GM18507 (cell line): ENCODE measurements around the gene SMYD2.

Experiments used
- DNase-seq: peaks from one replicate; pipeline ENCODE4 v3.0.0; 2011; ENCODE audit warnings: low read depth; ENCODE audit not compliant: insufficient read length; ENCODE audit errors: extremely low spot score
- FAIRE-seq: peaks from 2 replicates; lab custom pipeline; 2011; peaks lifted over from hg19 to GRCh38; lab: Jason Lieb, UNC

SMYD2 gene

DNA sequence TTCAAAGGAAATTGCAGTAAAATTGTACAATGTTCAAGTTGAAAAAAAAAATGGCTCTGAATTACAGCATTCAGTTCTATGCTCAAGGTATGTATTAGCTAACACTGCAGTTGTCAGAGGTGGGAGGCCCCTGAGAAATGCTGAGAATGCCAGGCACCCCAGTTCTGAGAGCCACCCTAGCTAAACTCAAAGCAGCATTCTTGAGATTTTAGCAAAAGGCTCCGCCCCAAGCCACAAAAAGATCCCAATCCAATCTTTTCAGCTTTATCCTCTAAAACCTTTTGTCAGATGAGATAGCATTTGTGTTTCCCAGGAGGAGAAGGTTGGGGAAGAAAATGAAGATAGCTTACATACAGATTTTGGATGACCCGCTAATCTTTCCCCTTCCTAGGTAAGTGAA, 68.8 kb downstream of the SMYD2 start:
- no peak for FAIRE-seq
- DNase-seq = no peak

DNA sequence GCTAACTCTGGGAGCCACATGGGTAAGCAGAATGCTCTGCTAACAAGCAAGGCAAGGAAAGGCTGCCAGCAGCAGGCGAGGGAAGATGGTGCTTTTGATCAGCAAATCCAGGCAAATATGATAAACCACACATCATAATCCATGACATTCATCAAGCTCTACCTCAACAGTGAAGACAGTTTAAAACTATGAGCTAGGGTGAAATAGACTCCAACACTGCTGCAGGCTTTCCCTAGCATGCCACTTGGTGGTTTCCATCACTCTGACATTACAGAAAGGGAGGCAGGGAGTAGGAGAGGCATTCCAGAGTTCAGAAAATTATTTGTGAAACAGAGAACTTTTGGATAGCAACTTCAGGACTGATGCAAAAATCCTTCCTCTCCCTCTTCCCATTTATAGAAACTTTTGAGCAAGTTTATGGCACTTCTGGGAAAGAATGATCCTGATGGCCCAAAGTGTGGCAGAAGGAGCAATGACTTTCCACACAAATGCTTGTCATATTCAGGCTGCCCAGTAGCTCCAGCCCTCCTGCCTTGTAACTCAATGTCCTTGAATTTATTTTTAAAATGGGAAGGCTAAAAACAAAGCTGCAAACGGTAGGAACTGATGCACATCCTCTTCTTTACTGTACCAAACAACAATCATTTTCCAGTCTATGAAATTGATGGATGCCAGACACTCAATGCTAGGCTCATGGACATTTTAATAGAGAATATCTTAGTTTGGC, 70.8 kb downstream of the SMYD2 start:
- FAIRE-seq = no peak
- no peak for DNase-seq

DNA sequence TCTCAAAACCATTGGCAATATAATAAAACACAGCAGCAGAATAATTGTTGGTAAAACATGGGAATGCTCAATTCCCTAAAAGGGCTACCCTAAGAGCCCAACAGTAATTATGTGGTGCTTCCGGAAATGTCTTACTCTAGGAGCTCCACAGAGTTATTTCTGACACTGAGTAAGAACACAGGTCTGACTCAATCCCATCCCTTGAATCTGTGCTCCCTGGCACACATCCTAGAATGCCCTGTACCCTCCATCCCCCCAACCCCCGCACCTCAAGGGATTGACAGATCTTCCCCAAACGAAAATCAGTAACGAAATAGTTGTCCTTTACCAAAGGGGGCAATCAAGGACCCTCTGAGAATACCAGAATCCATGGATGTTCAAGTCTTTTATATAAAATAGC, 71.9 kb downstream of the SMYD2 start:
- DNase-seq (no peak), FAIRE-seq (no peak)

- FAIRE-seq (no peak), DNase-seq (no peak)
Observed at GRCh38 chr1:214354440-214355148, 73.6 kb downstream of the SMYD2 start.

GRCh38 chr1:214360116-214360515, 79.2 kb downstream of the SMYD2 start:
- no peak for FAIRE-seq
- no peak for DNase-seq

DNA sequence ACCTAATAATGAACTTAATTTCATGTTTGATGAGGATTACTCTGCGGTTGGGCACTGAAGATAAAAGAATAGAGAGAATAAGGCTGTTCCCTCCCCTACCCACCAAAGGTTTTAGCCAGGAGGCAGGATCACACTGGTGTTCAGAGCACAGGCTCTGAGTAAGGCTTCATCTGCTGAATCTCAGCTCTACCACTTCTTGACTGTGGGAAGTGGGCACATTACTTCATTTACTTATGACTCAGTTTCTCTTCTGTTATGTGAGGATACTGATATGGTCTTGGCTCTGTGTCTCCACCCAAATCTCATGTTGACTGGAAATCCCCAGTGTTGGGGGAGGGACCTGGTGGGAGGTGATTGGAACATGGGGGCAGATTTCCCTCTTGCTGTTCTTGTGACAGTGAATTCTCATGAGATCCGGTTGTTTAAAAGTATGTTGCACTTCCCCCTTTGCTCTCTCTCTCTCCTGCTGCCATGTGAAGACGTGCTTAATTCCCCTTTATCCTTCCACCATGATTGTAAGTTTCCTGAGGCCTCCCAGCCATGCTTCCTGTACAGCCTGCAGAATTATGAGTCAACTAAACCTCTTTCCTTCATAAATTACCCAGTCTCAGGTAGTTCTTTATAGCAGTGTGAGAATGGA, 79.7 kb downstream of the SMYD2 start:
- DNase-seq (no peak), FAIRE-seq (no peak)

GRCh38 chr1:214361636-214362035, 80.7 kb downstream of the SMYD2 start:
- DNase-seq = no peak
- FAIRE-seq = no peak

DNA sequence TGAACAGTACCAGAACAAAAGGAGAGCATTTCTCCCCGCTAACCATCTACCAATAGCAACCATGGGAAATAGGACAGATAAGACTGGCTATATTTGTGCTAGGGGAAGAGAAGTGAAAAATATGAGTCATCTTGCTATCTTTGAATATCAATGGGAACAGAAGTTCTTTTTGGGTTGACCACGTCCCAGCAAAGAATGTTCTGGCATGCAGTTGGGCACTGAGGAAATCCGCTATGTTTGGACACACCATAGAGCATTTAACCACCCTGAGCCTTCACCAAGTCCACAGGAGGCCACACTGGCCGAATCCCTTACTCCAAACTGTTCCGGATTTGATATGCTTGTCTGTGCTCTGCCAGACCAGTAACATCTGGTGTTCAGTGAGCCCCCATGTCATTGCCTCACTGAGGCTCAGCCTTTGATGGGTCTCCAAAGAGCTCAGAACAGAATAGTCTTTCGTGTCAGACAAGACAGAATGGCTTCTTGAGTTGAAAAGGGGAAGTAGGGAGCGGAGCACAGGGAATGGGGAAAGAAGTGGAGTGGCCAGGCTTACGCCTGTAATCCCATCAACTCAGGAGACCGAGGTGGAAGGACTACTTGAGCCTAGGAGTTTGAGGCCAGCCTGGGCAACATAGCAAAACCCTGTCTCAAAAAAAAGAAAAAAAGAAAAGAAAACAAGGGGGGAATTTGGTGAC, 81.4 kb downstream of the SMYD2 start:
- FAIRE-seq (no peak), DNase-seq (no peak)

- no peak for FAIRE-seq
- no peak for DNase-seq
Observed at GRCh38 chr1:214363386-214363785, 82.4 kb downstream of the SMYD2 start.

DNA sequence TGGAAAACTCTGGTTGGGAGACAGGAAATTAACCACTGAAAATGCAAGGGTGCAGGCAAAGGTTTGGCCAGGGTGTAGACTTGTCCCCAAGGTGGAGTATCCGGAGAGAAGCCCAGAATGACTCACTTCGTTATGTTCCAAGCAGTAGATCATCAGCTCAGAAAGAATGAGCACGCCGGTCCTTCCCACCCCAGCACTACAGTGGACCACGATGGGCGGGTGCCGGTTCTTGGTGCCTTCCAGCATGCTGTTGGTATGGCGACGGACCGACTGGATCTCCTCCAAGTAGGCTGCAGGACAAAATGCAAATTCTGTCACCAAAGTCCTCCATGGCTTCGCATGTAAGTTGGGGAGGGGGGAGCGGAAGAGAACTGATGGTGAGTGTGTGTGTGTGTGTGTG, 83.4 kb downstream of the SMYD2 start:
- no peak for FAIRE-seq

GRCh38 chr1:214364786-214365295, 83.9 kb downstream of the SMYD2 start:
- DNase-seq (no peak), FAIRE-seq (no peak)

More for the DNA sequence above, 83.4 kb downstream of the SMYD2 start:
- DNase-seq = no peak

DNA sequence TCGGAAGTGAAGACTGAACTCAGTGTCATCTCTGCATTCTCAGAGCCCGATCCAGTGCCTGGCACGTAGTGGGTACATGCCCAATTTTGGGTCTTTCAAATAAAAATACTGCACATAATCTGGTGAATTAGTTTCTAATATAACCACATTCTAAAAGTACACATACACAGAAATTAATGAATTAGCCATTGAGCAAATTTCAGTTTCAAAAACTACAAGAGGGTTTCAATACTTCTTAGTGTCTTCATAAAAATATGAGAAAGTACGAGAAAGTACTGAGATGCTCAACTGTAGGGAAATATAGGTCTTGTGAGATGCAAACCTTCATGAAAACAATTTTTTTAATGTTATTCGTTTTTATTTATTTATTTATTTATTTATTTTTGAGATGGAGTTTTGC, 86.9 kb downstream of the SMYD2 start:
- FAIRE-seq = no peak

DNA sequence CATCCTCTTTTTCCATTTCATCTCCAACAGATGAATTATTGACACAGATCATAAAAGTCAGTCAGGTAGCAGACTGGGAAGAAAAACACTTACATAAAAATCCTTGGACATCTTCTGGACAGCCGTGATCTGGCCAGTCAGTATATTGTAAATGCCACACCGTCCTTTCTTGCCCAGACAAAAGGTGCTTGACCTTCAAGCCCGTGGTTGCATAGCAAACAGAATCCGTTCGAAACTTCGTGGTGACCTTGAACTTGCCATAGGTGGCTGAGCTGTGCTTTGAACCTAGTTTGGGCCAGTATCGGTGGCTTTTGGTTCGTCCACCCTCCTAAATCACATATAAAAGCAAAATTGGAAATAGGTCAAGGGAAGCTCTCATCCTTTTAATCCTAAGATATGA, 88.4 kb downstream of the SMYD2 start:
- no peak for FAIRE-seq
- no peak for DNase-seq

More for the DNA sequence above, 86.9 kb downstream of the SMYD2 start:
- no peak for DNase-seq

- FAIRE-seq (no peak), DNase-seq (no peak)
Observed at GRCh38 chr1:214370615-214371014, 89.7 kb downstream of the SMYD2 start.

- DNase-seq = no peak
- FAIRE-seq = no peak
Observed at GRCh38 chr1:214372092-214372491, 91.1 kb downstream of the SMYD2 start.

GRCh38 chr1:214377485-214377884, 96.5 kb downstream of the SMYD2 start:
- no peak for DNase-seq
- no peak for FAIRE-seq

DNA sequence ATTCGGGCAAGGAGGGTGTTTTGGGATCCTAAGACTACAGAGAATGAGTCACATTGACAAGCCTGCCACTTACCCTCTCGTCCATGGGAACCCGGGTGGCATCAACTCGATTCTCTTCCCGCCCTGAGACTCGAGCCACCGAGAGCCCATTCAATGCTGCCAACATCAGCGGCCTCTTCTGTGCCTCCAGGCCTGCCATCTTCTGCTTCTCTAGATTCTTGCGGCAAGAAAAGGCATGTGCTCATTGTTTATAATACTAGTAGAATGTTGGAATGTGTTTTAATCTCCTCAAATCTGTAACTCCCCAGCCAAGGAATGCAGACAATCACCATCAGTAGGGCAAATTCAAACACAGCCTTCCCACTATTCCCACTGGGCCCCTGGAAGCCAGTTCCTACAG, 96.9 kb downstream of the SMYD2 start:
- DNase-seq = no peak
- FAIRE-seq = no peak

DNA sequence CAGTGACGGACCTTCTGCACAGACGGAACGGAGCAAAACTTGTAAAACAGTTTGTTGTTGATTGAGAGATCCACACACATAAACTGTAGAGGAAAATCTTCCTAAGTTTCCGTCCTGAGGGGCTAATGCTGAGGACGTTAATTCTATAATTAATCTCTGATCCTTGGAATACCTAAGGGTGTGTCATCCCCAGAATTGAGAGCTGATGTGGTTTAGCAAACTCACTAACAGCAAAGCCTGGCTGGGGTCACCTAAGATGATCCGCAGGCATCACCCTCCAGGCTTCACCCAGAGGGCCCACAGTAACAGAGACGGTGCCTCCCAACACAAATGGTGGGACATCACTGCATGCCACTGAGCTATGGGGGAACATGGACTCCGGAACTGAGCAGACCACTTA, 97.5 kb downstream of the SMYD2 start:
- no peak for FAIRE-seq
- no peak for DNase-seq

- FAIRE-seq = no peak
- DNase-seq = no peak
Observed at GRCh38 chr1:214379236-214379970, 98.4 kb downstream of the SMYD2 start.
